H9 (cell line): ENCODE results near the gene TBX15. TPM values are rescaled to one million over a fixed set of nuclear protein-coding genes. Genes with fewer than 3 reads are reported as not detected.

Experiments
- DNase-seq: peaks from one replicate; pipeline ENCODE4 v3.0.0-alpha.2; 2017
- H2AFZ ChIP-seq: one replicate; pipeline ENCODE4 v1.6.1; 2013; ENCODE audit warnings: mild to moderate bottlenecking, low read length, control low read depth, moderate library complexity
- H2AK5ac ChIP-seq: 2 replicates; pipeline ENCODE4 v1.6.1; 2013; ENCODE audit warnings: low read length, control low read depth, mixed read lengths; ENCODE audit not compliant: insufficient read length
- H2BK120ac ChIP-seq: one replicate; pipeline ENCODE4 v1.6.1; 2013; ENCODE audit warnings: low read depth, mild to moderate bottlenecking, low read length, control low read depth, inconsistent platforms; ENCODE audit not compliant: poor library complexity, severe bottlenecking
- H2BK12ac ChIP-seq: 2 replicates; pipeline ENCODE4 v1.6.1; 2013; ENCODE audit warnings: low read length, control low read depth, mixed read lengths, low read depth; ENCODE audit not compliant: insufficient read length
- H2BK15ac ChIP-seq: 2 replicates; pipeline ENCODE4 v1.6.1; 2013; ENCODE audit warnings: low read depth, low read length, control low read depth
- H2BK20ac ChIP-seq: one replicate; pipeline ENCODE4 v1.6.1; 2013; ENCODE audit warnings: low read depth, mild to moderate bottlenecking, low read length, control low read depth, inconsistent platforms; ENCODE audit not compliant: poor library complexity, severe bottlenecking
- H2BK5ac ChIP-seq: 2 replicates; pipeline ENCODE4 v1.6.1; 2013; ENCODE audit warnings: low read length, control low read depth, mixed read lengths; ENCODE audit not compliant: insufficient read length
- H3K14ac ChIP-seq: 2 replicates; pipeline ENCODE4 v1.6.1; 2013; ENCODE audit warnings: low read length, control low read depth; ENCODE audit not compliant: insufficient read depth
- H3K18ac ChIP-seq: 2 replicates; pipeline ENCODE4 v1.6.1; 2013; ENCODE audit warnings: low read depth, mild to moderate bottlenecking, mixed read lengths, low read length, control low read depth; ENCODE audit not compliant: insufficient read length
- H3K23ac ChIP-seq: 2 replicates; pipeline ENCODE4 v1.6.1; 2013; ENCODE audit warnings: low read length, control low read depth, mixed read lengths, low read depth; ENCODE audit not compliant: insufficient read length
- H3K23me2 ChIP-seq: 2 replicates; pipeline ENCODE4 v1.6.1; 2013; ENCODE audit warnings: low read depth, mild to moderate bottlenecking, mixed read lengths, low read length, control low read depth; ENCODE audit not compliant: insufficient read length, poor library complexity, severe bottlenecking
- H3K27ac ChIP-seq: 2 replicates; pipeline ENCODE4 v1.5.1; 2013; ENCODE audit warnings: low read length, control low read depth, mixed read lengths, low read depth; ENCODE audit not compliant: insufficient read length
- H3K27me3 ChIP-seq: 2 replicates; pipeline ENCODE4 v1.6.1; 2013; ENCODE audit warnings: low read length, control low read depth, inconsistent platforms; ENCODE audit not compliant: insufficient read depth
- H3K4ac ChIP-seq: 2 replicates; pipeline ENCODE4 v1.6.1; 2013; ENCODE audit warnings: low read depth, mild to moderate bottlenecking, control low read depth, inconsistent platforms, low read length, moderate library complexity
- H3K4me1 ChIP-seq: 2 replicates; pipeline ENCODE4 v1.6.1; 2013; ENCODE audit warnings: low read length, control low read depth, inconsistent platforms; ENCODE audit not compliant: insufficient read depth
- H3K4me2 ChIP-seq: 2 replicates; pipeline ENCODE4 v1.6.1; 2013; ENCODE audit warnings: low read length, control low read depth, mixed read lengths; ENCODE audit not compliant: insufficient read length, insufficient read depth
- H3K56ac ChIP-seq: 2 replicates; pipeline ENCODE4 v1.6.1; 2013; ENCODE audit warnings: low read depth, mild to moderate bottlenecking, mixed read lengths, low read length, control low read depth; ENCODE audit not compliant: insufficient read length
- H3K79me1 ChIP-seq: 2 replicates; pipeline ENCODE4 v1.6.1; 2013; ENCODE audit warnings: low read depth, mild to moderate bottlenecking, moderate library complexity, low read length, control low read depth, inconsistent platforms; ENCODE audit not compliant: insufficient read depth, poor library complexity, severe bottlenecking
- H3K79me2 ChIP-seq: 2 replicates; pipeline ENCODE4 v1.6.1; 2013; ENCODE audit warnings: low read length, control low read depth, inconsistent platforms; ENCODE audit not compliant: insufficient read depth
- H3K9ac ChIP-seq: 2 replicates; pipeline ENCODE4 v1.6.1; 2013; ENCODE audit warnings: low read length, control low read depth, mixed read lengths; ENCODE audit not compliant: insufficient read length; ENCODE audit errors: extremely low read depth
- H3K9me3 ChIP-seq: one replicate; pipeline ENCODE4 v1.6.1; 2013; ENCODE audit warnings: low read depth, low read length, inconsistent platforms; ENCODE audit not compliant: control insufficient read depth
- H3T11ph ChIP-seq: one replicate; pipeline ENCODE4 v1.6.1; 2013; ENCODE audit warnings: mild to moderate bottlenecking, low read length, control low read depth, inconsistent platforms
- H4K20me1 ChIP-seq: one replicate; pipeline ENCODE4 v1.6.1; 2013; ENCODE audit not compliant: control insufficient read depth, insufficient read length, insufficient read depth
- H4K5ac ChIP-seq: 2 replicates; pipeline ENCODE4 v1.6.1; 2013; ENCODE audit warnings: low read depth, mild to moderate bottlenecking, mixed read lengths, low read length, control low read depth; ENCODE audit not compliant: insufficient read length
- H4K8ac ChIP-seq: replicated peaks from 2 replicates; pipeline ENCODE4 v1.6.1; 2013; ENCODE audit warnings: low read length, control low read depth, mixed read lengths, low read depth; ENCODE audit not compliant: insufficient read length
- H4K91ac ChIP-seq: 2 replicates; pipeline ENCODE4 v1.6.1; 2013; ENCODE audit warnings: low read depth, mild to moderate bottlenecking, moderate library complexity, mixed read lengths, low read length, control low read depth; ENCODE audit not compliant: insufficient read length
- H3K27ac Mint-ChIP-seq, 3 experiments: 2 replicates in 2 of 3; 3 replicates in 1 of 3; pipeline ENCODE4 v1.8.0; 2020 to 2021; ENCODE audit warnings: mixed read lengths in 3 of 3, mild to moderate bottlenecking in 1 of 3, moderate library complexity in 1 of 3
- H3K27me3 Mint-ChIP-seq: 2 replicates; pipeline ENCODE4 v1.8.0; 2021; ENCODE audit warnings: low read depth, mild to moderate bottlenecking, moderate library complexity, mixed read lengths
- H3K36me3 Mint-ChIP-seq, 3 experiments: 2 replicates in 2 of 3; 3 replicates in 1 of 3; pipeline ENCODE4 v1.8.0; 2020 to 2021; ENCODE audit warnings: low read depth in 3 of 3, mixed read lengths in 3 of 3; ENCODE audit not compliant: insufficient read depth in 1 of 3
- H3K4me1 Mint-ChIP-seq, 2 experiments: 2 replicates each; pipeline ENCODE4 v1.8.0; 2020; ENCODE audit warnings: mixed read lengths in 2 of 2
- H3K4me3 Mint-ChIP-seq, 2 experiments: 2 replicates in 1 of 2; 3 replicates in 1 of 2; pipeline ENCODE4 v1.8.0; 2020 to 2021; ENCODE audit warnings: mild to moderate bottlenecking in 2 of 2, mixed read lengths in 2 of 2, moderate library complexity in 1 of 2
- H3K9me3 Mint-ChIP-seq, 2 experiments: 2 replicates in 1 of 2; 3 replicates in 1 of 2; pipeline ENCODE4 v1.8.0; 2020; ENCODE audit warnings: mild to moderate bottlenecking in 2 of 2, mixed read lengths in 2 of 2, moderate library complexity in 1 of 2
- CTCF ChIP-seq: fragments of 200-600 bp; sonication (generic); conservative IDR thresholded peaks from 3 replicates; pipeline ENCODE4 v1.8.0; 2021; ENCODE audit warnings: antibody characterized with exemption, mild to moderate bottlenecking
- WGBS: extraction: QIAGEN DNeasy Blood & Tissue Kit; methylation state at CpG from one replicate; pipeline ENCODE4 v1.1.7; 2013; ENCODE audit warnings: missing lambda C conversion rate, low lambda C conversion rate, mixed read lengths; ENCODE audit not compliant: insufficient read length; ENCODE audit errors: extremely low coverage; 5-methylcytosine and 5-hydroxymethylcytosine counted together
- total RNA-seq: library from RNA; stranded (reverse); gene quantifications from 2 replicates; pipeline ENCODE4 v1.2.1, GENCODE V29; 2021

Gene TBX15
- total RNA-seq, 1 experiment from 2014 or later = 0.07 TPM

- no CpG with 5 or more reads among the region's 22 CpGs for WGBS
- peak overlapping the region in 1 of 2 experiments; percentile 85; a peak in 3 of 5 replicates for H3K4me3 Mint-ChIP-seq
These were observed 4.5 kb downstream of the TBX15 start for GRCh38 chr1:118983558-118984041.

More at GRCh38 chr1:118983558-118984041, 4.5 kb downstream of the TBX15 start:
- no peak overlapping the region for H3T11ph ChIP-seq
- peaks cover 18% of the 10 kb centered on the region for H3K23me2 ChIP-seq
- H4K8ac ChIP-seq = no peak overlapping the region
- no peak overlapping the region for H3K4ac ChIP-seq
- no peaks in the 10 kb centered on the region for H3K79me2 ChIP-seq
- no peak overlapping the region for H2AFZ ChIP-seq
- H3K27me3 ChIP-seq = peaks cover 90% of the 10 kb centered on the region
- peak overlapping the region; percentile 52 for H3K4me2 ChIP-seq
- H4K91ac ChIP-seq = no peak overlapping the region
- no peak overlapping the region for H3K14ac ChIP-seq
- H3K18ac ChIP-seq = no peak overlapping the region
- H2BK15ac ChIP-seq = no peak overlapping the region
- no peak overlapping the region for H2BK5ac ChIP-seq
- no peak overlapping the region for H2BK20ac ChIP-seq
- H4K5ac ChIP-seq = no peak overlapping the region
- Mint-ChIP-seq H3K9me3 (peaks cover 2 to 19% of the 10 kb centered on the region in 2 experiments; a peak in 4 of 5 replicates), H3K27ac (no peak overlapping the region), H3K27me3 (peaks cover 100% of the 10 kb centered on the region), H3K36me3 (no peaks in the 10 kb centered on the region; a peak in 1 of 7 replicates), H3K4me1 (peaks cover 52 to 65% of the 10 kb centered on the region in 2 experiments)
- H3K9me3 ChIP-seq = no peaks in the 10 kb centered on the region
- H3K27ac ChIP-seq = no peak overlapping the region
- H4K20me1 ChIP-seq = no peaks in the 10 kb centered on the region
- peak; percentile 44 for DNase-seq
- no peak overlapping the region for H3K56ac ChIP-seq
- H3K23ac ChIP-seq = no peak overlapping the region
- no peak overlapping the region for H2BK120ac ChIP-seq
- H2BK12ac ChIP-seq = no peak overlapping the region
- no peak overlapping the region for H3K9ac ChIP-seq
- no peak overlapping the region for H2AK5ac ChIP-seq
- TF ChIP-seq CTCF = no peak
- H3K79me1 ChIP-seq = no peaks in the 10 kb centered on the region
- peaks cover 5% of the 10 kb centered on the region for H3K4me1 ChIP-seq
